PFSK-1 (cell line): Measurements from ENCODE around the gene NCKAP1.

Experiments used
- FOXP2 ChIP-seq: optimal IDR thresholded peaks from 2 replicates; pipeline ENCODE3; 2011; ENCODE audit warnings: borderline replicate concordance, control low read depth, inconsistent platforms; ENCODE audit not compliant: insufficient read depth; ENCODE audit errors: extremely low read length, extremely low read depth
- POLR2AphosphoS5 ChIP-seq: IDR thresholded peaks from 2 replicates; pipeline ENCODE4 v1.6.1; 2012; ENCODE audit warnings: low read depth, mild to moderate bottlenecking, control low read depth, low read length, moderate library complexity
- REST ChIP-seq, 2 experiments: IDR thresholded peaks; 2 replicates each; pipeline versions ENCODE4 v1.6.1 to v1.8.0; 2011 to 2012; ENCODE audit warnings: low read depth in 2 of 2, low read length in 2 of 2, control low read depth in 1 of 2, inconsistent platforms in 1 of 2, mild to moderate bottlenecking in 1 of 2, moderate library complexity in 1 of 2; ENCODE audit not compliant: insufficient read depth in 1 of 2
- SIN3A ChIP-seq: IDR thresholded peaks from 2 replicates; pipeline ENCODE4 v1.6.1; 2012; ENCODE audit warnings: mild to moderate bottlenecking, low read length, moderate library complexity, borderline replicate concordance; ENCODE audit not compliant: insufficient read depth
- TAF1 ChIP-seq: IDR thresholded peaks from 2 replicates; pipeline ENCODE4 v1.6.1; 2012; ENCODE audit warnings: low read length, control low read depth, borderline replicate concordance; ENCODE audit not compliant: insufficient read depth

NCKAP1 gene

GRCh38 chr2:183049420-183049819 lies 11.2 kb upstream of the NCKAP1 start:
- TF ChIP-seq TAF1 (no peak), SIN3A (no peak), REST (IDR thresholded peaks at IDR 0.05; ENCODE audit: insufficient read depth in 1 of 2, low read depth in 2 of 2, low read length in 2 of 2) (no peak), POLR2AphosphoS5 (no peak), FOXP2 (no peak)

- TF ChIP-seq REST (IDR thresholded peaks at IDR 0.05; ENCODE audit: insufficient read depth in 1 of 2, low read depth in 2 of 2, low read length in 2 of 2) = no peak
- TF ChIP-seq POLR2AphosphoS5 = no peak
- no peak for TF ChIP-seq FOXP2
Observed at GRCh38 chr2:183040604-183041003, 2.3 kb upstream of the NCKAP1 start.

GRCh38 chr2:183037553-183038340 lies 510 bp downstream of the NCKAP1 start:
- no peak for TF ChIP-seq REST (IDR thresholded peaks at IDR 0.05; ENCODE audit: insufficient read depth in 1 of 2, low read depth in 2 of 2, low read length in 2 of 2)
- TF ChIP-seq TAF1 = no peak
- no peak for TF ChIP-seq POLR2AphosphoS5
- TF ChIP-seq SIN3A = no peak
- no peak for TF ChIP-seq FOXP2

GRCh38 chr2:183037074-183037552 lies 1.1 kb downstream of the NCKAP1 start:
- TF ChIP-seq POLR2AphosphoS5 = no peak
- 0 out of 2 replicates have a peak, but pooled peaks have one; percentile 33 for TF ChIP-seq SIN3A

- no peak for TF ChIP-seq FOXP2
- TF ChIP-seq POLR2AphosphoS5 = no peak
- TF ChIP-seq TAF1 = no peak
- TF ChIP-seq REST (IDR thresholded peaks at IDR 0.05; ENCODE audit: insufficient read depth in 1 of 2, low read depth in 2 of 2, low read length in 2 of 2) = no peak
- no peak for TF ChIP-seq SIN3A
Observed at GRCh38 chr2:183035954-183036669, 2.1 kb downstream of the NCKAP1 start.
